GM18508 (cell line): ENCODE results near the gene HMGB3.
"Not testable (repeated sequence)": the region's sequence is repeated elsewhere in the genome, so short reads cannot be mapped to it uniquely, and the experiment has no call there.

ENCODE experiments used
- ATAC-seq: cut with Tn5 transposase; IDR thresholded peaks from one replicate; pipeline ENCODE4 v1.9.1; 2021; ENCODE audit warnings: moderate number of reproducible peaks; ENCODE audit not compliant: insufficient read depth, unreplicated experiment

The HMGB3 gene

GRCh38 chrX:150975655-150976390, 7.3 kb upstream of the HMGB3 start:
- ATAC-seq: no peak

- no peak for ATAC-seq
These were observed 5.5 kb upstream of the HMGB3 start for GRCh38 chrX:150977411-150978162.

GRCh38 chrX:150980186-150980585, 2.9 kb upstream of the HMGB3 start:
- no peak for ATAC-seq

GRCh38 chrX:150980711-150981110, 2.4 kb upstream of the HMGB3 start:
- no peak for ATAC-seq

DNA sequence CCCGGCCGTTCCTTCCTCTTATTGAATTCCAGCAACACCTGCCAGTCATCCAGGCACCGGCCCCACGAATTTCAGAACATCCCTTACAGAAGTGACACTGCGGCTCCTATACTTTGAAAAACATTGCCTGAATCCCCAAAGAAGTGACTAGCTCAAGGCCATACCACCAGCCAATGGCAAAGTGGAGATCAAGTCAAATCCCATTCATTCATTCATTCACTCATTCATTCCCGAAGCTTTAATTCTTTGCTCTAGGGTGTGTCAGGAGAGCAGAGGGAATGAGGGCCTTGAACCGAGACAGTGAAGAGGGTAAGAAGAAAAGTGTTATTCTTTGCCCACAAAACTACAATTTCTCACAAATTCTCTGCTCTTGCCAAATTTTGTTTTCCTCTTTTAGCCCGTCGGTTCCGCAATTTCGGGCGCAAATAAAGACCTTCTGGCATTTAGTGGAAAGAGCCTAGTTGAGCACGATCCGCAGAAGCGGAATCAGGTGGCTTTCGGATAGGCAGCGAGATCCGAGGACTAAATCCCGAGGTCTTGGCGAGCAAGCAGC, 824 bp upstream of the HMGB3 start:
- ATAC-seq: no peak

DNA sequence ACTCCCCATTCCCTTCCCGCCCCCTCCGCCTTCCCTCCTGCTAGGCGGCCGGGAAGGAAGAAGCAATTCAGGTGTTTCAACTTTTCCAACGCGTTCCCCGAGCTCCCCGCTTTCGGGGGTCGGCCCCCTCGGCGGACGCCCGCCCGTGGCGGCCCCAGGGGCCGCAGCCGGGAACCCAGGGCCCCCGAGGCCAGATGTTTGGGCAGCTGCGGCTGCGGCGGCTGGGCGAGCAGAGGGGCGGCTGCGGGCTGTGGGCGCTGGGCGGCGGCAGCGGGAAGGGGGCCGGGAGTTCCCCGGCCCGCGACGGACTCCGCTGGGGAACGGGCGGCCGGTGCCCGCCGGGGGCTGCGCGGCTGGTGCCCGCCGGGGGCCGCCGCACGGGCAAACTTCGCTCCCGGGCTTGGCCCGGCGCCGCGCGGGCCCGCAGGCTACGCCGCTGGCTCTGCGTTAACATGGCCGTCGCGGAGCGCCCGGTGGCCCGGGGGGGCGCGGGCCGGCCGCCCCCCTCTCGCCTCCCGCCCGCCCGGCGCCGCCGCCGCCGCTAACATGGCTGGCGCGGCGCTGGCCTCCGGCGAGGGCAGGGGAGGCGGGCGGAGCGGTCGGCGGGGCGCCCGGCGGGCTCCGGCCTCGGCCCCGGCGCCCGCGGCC, 510 bp downstream of the HMGB3 start:
- peak; percentile 3 for ATAC-seq

GRCh38 chrX:150984169-150984824, 1.2 kb downstream of the HMGB3 start:
- ATAC-seq: no peak

GRCh38 chrX:150987687-150988086, 4.6 kb downstream of the HMGB3 start:
- ATAC-seq: not testable (repeated sequence)

GRCh38 chrX:150989420-150989819, 6.3 kb downstream of the HMGB3 start:
- no peak for ATAC-seq

DNA sequence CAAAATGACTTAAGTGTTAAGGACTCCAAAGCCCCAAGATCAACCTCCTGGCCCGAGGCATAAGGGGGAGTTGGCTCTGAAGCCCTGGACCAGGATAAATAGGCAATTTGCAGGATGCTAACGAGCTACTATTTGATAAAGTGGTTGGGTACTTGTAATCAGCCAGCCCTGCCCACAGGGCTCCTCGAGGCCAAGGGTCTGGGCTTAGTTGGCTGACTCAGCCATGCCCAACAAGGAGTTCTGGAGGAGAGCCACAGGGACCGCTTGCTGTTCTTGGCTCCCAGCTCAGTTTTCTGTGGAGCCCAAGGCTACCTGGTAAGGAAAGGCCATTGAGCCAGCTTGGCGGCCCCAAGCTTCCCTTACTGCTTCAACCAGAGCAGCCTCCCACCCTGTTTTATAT, 7.8 kb downstream of the HMGB3 start:
- ATAC-seq: no peak

DNA sequence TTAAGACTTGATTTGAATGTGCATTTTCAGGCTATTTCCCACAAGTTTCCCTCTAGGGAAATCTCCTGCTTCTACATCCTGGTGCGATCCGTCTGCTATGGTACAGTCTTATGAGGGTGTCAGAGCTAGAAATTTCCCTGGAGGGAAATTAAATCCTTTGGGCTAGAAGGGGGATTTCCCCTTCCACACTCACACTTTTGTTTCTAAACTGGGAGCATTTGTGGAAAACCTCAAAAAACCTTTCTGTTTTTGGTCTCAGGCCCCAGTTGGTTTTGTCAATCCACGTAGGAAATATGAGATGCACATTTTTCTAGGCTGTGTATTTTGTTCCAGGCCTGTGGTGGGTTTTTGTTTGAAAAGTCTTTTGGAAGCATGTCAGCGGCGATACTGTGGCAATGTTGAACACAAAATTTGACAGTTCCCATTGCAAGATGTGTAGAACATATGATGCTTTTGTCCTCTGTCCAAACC, 17.8 kb downstream of the HMGB3 start:
- ATAC-seq: no peak

DNA sequence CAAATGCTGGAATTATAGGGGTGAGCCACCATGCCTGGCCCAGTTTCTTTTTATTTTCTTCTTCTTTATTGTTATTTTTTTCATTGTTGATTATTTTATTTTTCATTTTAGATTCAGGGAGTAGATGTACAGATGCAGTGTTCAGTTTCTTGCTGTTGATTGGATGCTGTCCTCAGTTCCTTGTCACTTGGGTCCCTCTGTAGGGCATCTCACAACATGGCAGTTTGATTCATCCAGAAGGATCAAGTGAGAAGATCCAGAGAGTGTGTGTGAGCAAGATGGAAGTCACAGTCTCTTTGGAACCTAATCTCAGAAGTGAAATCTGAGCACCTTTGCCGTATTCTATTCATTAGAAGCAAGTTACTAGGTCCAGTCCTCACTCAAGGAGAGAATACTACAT, 20.9 kb downstream of the HMGB3 start:
- ATAC-seq: no peak

DNA sequence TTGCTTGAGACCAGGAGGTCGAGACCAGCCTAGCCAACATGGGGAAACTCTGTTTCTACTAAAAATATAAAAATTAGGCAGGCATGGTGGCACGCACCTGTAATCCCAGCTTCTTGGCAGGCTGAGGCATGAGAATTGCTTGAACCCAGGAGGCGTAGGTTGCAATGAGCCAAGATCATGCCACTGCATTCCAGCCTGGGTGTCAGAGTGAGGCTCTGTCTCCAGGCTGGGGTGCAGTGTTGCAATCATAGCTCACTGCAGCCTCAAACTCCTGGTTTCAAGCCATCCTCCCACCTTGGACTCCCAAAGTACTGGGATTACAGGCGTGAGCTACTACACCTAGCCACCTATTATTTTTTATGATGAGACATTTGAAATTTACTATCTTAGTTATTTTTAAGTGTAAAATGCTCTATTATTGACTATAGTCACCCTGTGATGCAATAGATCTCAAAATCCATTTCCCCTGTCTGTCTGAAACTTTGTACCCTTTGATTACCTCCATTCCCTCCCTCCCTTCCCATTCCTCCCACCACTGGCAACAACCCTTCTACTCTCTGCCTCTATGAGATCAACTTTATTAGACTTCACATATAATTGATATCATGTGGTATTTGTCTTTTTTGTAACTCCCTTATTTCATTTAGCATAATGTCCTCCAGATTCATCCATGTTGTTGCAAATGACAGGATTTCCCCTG, 23.4 kb downstream of the HMGB3 start:
- ATAC-seq: no peak

DNA sequence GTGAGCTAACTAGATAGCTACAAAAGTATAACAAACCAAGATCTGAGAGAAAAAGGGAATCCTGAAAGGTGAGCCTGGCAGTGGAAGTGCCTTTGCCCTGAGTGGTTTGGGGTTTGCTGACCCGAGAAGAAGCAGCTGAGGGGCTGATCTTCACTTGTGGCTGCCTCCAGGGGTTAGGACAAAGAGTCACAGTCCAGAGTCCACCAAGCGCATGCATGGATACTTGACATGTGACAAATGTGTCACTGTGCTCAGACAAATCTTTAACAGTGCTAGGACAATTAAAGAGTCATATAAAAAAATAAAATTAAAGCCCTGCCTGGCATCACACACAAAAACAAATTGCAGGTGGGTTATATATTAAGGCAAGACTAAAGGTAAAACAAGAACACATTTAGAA, 26.4 kb downstream of the HMGB3 start:
- no peak for ATAC-seq

- ATAC-seq: no peak
These were observed 30.1 kb downstream of the HMGB3 start for GRCh38 chrX:151013164-151013743.

- no peak for ATAC-seq
These were observed 32.5 kb downstream of the HMGB3 start for GRCh38 chrX:151015684-151016083.

DNA sequence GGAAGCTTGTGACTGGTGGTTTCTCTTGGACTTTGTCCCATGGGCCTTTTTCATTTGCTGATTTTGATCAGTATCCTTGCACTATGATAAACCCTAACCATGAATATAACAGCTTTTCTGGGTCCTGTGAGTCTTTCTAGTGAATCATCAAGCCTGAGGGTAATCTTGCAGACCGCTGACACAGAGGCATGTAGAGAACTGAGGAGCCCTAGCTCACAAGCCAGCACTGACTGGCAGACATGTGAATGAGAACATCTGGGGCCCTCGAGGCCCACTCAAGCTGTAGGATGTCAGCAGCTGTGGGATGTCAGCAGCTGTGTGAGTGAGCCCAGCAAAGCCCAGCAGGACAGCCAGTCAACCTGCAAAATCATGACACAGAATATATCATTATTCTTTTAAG, 36.7 kb downstream of the HMGB3 start:
- no peak for ATAC-seq

- ATAC-seq: no peak
These were observed 47.7 kb downstream of the HMGB3 start for GRCh38 chrX:151030845-151031244.

GRCh38 chrX:151031391-151031975, 48.3 kb downstream of the HMGB3 start:
- no peak for ATAC-seq
